Calu3 (cell line): ENCODE data around the gene UFC1. TPM values are rescaled to one million over a fixed set of nuclear protein-coding genes. Genes with fewer than 3 reads are reported as not detected.

Experiments
- BruUV-seq: library from RNA; stranded (reverse); fragments of 400-500 nt; replicated peaks from 2 replicates; lab custom pipeline; 2021; lab: Mats Ljungman, UMichigan
- CTCF ChIA-PET: fragments of 300-600 bp; sonication (Branson Sonifier 250); formaldehyde crosslinking; loops from one replicate; lab custom pipeline; 2022; ENCODE audit warnings: antibody characterized with exemption; lab: Charles Lee
- DNase-seq: peaks from one replicate; pipeline ENCODE4 v3.0.0; 2022
- H3K27ac Mint-ChIP-seq: one replicate; pipeline ENCODE4 v1.8.0; 2022; ENCODE audit warnings: mixed read lengths; ENCODE audit not compliant: unreplicated experiment
- H3K27me3 Mint-ChIP-seq: one replicate; pipeline ENCODE4 v1.8.0; 2022; ENCODE audit warnings: mixed read lengths; ENCODE audit not compliant: unreplicated experiment
- H3K36me3 Mint-ChIP-seq: one replicate; pipeline ENCODE4 v1.8.0; 2022; ENCODE audit warnings: mild to moderate bottlenecking, moderate library complexity, mixed read lengths; ENCODE audit not compliant: insufficient read depth, unreplicated experiment
- H3K4me1 Mint-ChIP-seq: one replicate; pipeline ENCODE4 v1.8.0; 2022; ENCODE audit warnings: mild to moderate bottlenecking, low read depth, mixed read lengths; ENCODE audit not compliant: unreplicated experiment
- H3K4me3 Mint-ChIP-seq: one replicate; pipeline ENCODE4 v1.8.0; 2022; ENCODE audit warnings: mild to moderate bottlenecking, low read depth, moderate library complexity, mixed read lengths; ENCODE audit not compliant: unreplicated experiment
- H3K9me3 Mint-ChIP-seq: one replicate; pipeline ENCODE4 v1.8.0; 2022; ENCODE audit warnings: low read depth, mixed read lengths; ENCODE audit not compliant: unreplicated experiment
- intact Hi-C: fragments of 100-400 bp; cut with micrococcal nuclease; formaldehyde crosslinking; loops from one replicate; pipeline ENCODE4 v1.10.0; 2022; ENCODE audit not compliant: unreplicated experiment
- total RNA-seq: library from RNA; stranded (reverse); gene quantifications from 2 replicates; pipeline ENCODE4 v1.2.3, GENCODE V29; 2022
- TF ChIP-seq, protein P1 (sequence below): fragments of 200-600 bp; IDR thresholded peaks from one replicate; pipeline ENCODE4 v1.8.0; 2022; ENCODE audit warnings: antibody characterized with exemption; ENCODE audit not compliant: unreplicated experiment

The UFC1 gene
- total RNA-seq, 1 experiment from 2014 or later = 85.8 TPM

DNA sequence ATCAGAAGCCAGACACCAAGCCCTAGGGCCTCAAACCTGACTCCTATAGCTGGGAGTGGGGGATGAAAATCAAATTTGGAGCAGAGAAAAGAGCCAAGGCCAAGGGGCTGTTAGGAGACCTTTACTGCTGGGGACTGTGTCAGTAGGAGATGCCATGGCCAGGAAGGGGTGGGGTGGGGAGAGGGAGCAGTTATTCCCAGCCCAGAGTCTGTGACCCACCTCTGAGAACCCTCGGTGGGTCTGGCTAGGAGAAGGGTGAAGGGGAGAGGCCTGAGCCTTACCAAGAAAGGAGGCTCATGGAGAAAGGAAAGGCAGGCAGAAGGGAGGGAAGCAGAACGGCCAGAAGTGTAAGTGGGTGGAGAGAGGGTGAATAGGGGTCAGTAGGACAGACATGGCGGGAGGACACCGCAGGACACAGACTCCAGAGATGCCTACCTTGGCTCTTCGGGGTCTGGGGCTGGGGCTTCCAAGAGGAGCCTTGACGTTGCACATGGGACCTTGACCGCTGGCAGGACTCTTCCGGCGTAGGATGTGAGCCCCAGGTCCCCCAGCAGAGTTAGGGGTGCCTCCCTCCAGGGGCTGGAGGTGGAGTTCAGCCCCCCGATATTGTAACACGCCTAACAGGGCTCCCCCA is 43.9 kb downstream of the UFC1 start:
- CTCF ChIA-PET = no interaction called here
- Mint-ChIP-seq H3K27ac (peak overlapping the region; percentile 40), H3K27me3 (peaks cover 25% of the 10 kb centered on the region), H3K4me3 (no peak overlapping the region), H3K9me3 (no peaks in the 10 kb centered on the region), H3K4me1 (peaks cover 42% of the 10 kb centered on the region), H3K36me3 (peaks cover 12% of the 10 kb centered on the region)
- TF ChIP-seq, protein P1, sequence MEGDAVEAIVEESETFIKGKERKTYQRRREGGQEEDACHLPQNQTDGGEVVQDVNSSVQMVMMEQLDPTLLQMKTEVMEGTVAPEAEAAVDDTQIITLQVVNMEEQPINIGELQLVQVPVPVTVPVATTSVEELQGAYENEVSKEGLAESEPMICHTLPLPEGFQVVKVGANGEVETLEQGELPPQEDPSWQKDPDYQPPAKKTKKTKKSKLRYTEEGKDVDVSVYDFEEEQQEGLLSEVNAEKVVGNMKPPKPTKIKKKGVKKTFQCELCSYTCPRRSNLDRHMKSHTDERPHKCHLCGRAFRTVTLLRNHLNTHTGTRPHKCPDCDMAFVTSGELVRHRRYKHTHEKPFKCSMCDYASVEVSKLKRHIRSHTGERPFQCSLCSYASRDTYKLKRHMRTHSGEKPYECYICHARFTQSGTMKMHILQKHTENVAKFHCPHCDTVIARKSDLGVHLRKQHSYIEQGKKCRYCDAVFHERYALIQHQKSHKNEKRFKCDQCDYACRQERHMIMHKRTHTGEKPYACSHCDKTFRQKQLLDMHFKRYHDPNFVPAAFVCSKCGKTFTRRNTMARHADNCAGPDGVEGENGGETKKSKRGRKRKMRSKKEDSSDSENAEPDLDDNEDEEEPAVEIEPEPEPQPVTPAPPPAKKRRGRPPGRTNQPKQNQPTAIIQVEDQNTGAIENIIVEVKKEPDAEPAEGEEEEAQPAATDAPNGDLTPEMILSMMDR = no peak
- BruUV-seq = no TSS peak
- intact Hi-C loops = no loop called here
- DNase-seq = no peak

DNA sequence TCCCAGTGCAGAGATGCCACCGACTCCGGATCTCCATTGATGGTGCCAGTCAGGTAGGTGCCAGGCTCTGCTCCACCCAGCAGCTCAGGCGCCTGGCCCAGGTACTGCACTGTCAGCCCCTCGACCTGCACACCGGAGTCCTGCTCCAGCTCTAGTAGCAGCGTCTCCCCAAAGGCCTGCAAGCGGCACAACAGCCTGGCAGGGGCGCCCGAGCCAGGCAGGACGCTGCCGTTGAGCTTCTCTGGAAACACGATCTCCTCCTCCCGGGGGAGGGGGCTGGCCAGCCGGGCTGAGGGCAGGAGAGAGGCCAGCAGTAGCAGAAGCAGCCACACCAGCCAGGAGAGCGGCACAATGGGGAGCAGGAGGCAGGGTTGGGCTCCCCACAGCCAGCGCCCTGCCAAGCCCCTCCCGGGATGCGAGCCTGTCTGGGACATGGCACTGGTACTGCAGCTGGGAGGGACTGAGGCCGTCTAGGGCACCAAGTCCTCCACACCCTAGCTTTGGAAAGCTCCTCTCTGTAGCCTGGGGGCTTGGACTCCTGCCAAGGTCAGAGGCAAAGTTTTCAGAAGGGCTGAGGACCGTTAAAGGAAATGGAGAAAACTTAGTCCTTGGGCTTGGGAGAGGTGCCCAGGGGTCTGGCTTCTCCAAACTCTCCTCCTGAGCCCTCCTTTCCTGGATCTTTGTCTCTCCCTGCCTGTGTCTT is 44.6 kb downstream of the UFC1 start:
- H3K4me1 Mint-ChIP-seq = peaks cover 38% of the 10 kb centered on the region
- TF ChIP-seq, protein P1 = no peak
- H3K36me3 Mint-ChIP-seq = peaks cover 14% of the 10 kb centered on the region
- H3K27ac Mint-ChIP-seq = no peak overlapping the region
- intact Hi-C loops = no loop called here
- no TSS peak for BruUV-seq
- no peak overlapping the region for H3K4me3 Mint-ChIP-seq
- DNase-seq = peak; percentile 37
- no peaks in the 10 kb centered on the region for H3K9me3 Mint-ChIP-seq
- CTCF ChIA-PET = interaction anchor here (0.6 kb wide), 1 partner anchor 10 kb away, joined by 3 read pairs; no protein-coding TSS in a partner anchor
- H3K27me3 Mint-ChIP-seq = peaks cover 25% of the 10 kb centered on the region

DNA sequence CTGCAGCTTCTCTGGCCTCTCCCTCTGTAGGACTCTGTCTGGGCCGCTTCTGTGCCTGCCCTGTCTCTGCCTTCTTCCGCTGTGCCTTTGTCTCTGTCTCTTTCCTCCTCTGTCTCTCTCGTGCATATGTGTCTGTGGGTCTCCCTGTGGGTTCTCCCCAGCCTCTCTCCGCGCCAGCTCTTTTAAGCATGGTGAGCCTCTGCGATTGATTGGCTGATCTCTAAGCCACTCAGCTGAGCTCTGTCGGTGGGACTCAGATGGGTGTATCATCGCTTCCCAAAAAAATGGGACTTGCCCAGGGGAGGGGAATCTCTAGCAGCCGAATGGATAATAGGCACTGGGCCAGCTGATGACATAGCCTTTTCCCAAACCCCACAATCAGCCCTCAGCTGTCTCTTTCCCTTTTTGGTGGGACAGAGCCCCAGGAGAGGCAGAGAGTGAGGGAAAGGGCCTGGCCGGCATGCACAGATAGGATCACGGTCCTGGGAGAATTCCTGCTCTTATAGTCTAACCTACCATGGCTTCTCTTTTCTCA is 45.2 kb downstream of the UFC1 start, which contains the start of gene ADAMTS4:
ADAMTS4 (minus strand) TSS at position 158 of the 535 bp plus-strand sequence. CDS start 427 bp downstream, outside the sequence.
- no peak for DNase-seq
- intact Hi-C loops = no loop called here
- no TSS peak for BruUV-seq
- H3K27me3 Mint-ChIP-seq = peaks cover 25% of the 10 kb centered on the region
- no peak within 1 kb of the TSS for H3K4me3 Mint-ChIP-seq
- peak within 1 kb of the TSS; percentile 40 for H3K27ac Mint-ChIP-seq
- H3K36me3 Mint-ChIP-seq = peaks cover 14% of the 10 kb centered on the region
- no peaks in the 10 kb centered on the region for H3K9me3 Mint-ChIP-seq
- CTCF ChIA-PET = interaction anchor here (0.6 kb wide), 1 partner anchor 11 kb away, joined by 3 read pairs; no protein-coding TSS in a partner anchor
- peaks cover 41% of the 10 kb centered on the region for H3K4me1 Mint-ChIP-seq
- TF ChIP-seq, protein P1 = no peak

DNA sequence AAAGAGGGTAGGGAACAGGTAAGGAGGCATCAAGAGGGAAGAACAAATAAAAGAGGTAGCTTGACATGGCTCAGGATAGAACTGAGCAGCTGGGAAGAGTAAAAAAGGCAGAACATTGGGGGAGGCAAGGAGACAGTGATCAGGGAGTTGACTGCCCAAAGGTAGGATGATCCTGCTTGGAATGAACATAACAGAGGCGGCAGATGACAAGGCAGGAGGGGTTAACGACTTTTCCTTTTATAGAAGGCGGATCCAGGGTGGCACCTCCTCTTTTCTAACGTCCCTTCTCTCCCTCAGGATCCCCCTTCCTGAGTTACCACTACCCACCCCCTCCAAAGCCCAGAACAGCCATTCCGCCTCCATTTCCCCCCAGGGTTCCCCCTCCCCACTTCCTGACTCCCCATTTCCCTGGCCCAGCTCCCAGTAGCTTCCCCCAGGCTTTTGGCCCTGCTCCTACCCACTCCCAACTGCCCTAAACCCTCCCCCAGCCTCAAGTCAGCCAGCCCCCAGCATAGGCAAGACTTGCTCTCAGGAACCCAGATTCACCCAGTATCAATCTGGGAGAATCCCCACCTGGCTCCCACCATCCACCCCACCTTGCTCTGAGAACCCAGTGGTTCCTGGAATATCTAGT is 45.8 kb downstream of the UFC1 start:
- CTCF ChIA-PET = no interaction called here
- intact Hi-C loops = loop anchor here (10.0 kb wide), 1 partner anchor 545 kb away; the partner anchor contains the start of gene DUSP12
- TF ChIP-seq, protein P1 = no peak
- Mint-ChIP-seq H3K27ac (no peak overlapping the region), H3K4me3 (no peak overlapping the region), H3K27me3 (peaks cover 25% of the 10 kb centered on the region), H3K4me1 (peaks cover 47% of the 10 kb centered on the region), H3K36me3 (peaks cover 14% of the 10 kb centered on the region), H3K9me3 (no peaks in the 10 kb centered on the region)
- DNase-seq = no peak
- BruUV-seq = no TSS peak
